Erythroblast (primary cell): ENCODE measurements around the gene PALLD.

Experiments
- GATA1 ChIP-seq: IDR thresholded peaks from 2 replicates; pipeline ENCODE4 v1.6.1; 2011; ENCODE audit warnings: low read depth, mild to moderate bottlenecking, control low read depth, low read length, moderate library complexity
- POLR2A ChIP-seq: IDR thresholded peaks from 2 replicates; pipeline ENCODE4 v1.6.1; 2011; ENCODE audit warnings: mild to moderate bottlenecking, low read length

- no peak for TF ChIP-seq POLR2A
- TF ChIP-seq GATA1: no peak
These were observed 7.0 kb downstream of the PALLD start for GRCh38 chr4:168503652-168504362.
